Liver (tissue), 9 donors: ENCODE data around the gene TPD52L2. TPM values are rescaled to one million over a fixed set of nuclear protein-coding genes. Genes with fewer than 3 reads are reported as not detected.

ENCODE experiments used
- DNase-seq: peaks from one replicate; pipeline ENCODE4 v3.0.0-alpha.2; 2017; ENCODE audit warnings: low spot score
- H3K27ac ChIP-seq, 2 donors: one replicate each; pipeline ENCODE4 v1.7.0; 2013; ENCODE audit warnings: inconsistent platforms in 2 of 2, low read length in 2 of 2, control low read depth in 1 of 2, low read depth in 1 of 2, mild to moderate bottlenecking in 1 of 2
- H3K27me3 ChIP-seq, 4 donors: one replicate each; pipeline versions ENCODE4 v1.6.1 to v1.7.0; 2013; ENCODE audit warnings: low read length in 3 of 4, inconsistent platforms in 1 of 4, mild to moderate bottlenecking in 1 of 4, moderate library complexity in 1 of 4; ENCODE audit not compliant: control insufficient read depth in 4 of 4, insufficient read depth in 4 of 4
- H3K36me3 ChIP-seq, 4 donors: one replicate each; pipeline versions ENCODE4 v1.6.1 to v1.7.0; 2013; ENCODE audit warnings: low read length in 3 of 4, mild to moderate bottlenecking in 3 of 4, low read depth in 1 of 4, moderate library complexity in 1 of 4; ENCODE audit not compliant: control insufficient read depth in 4 of 4, insufficient read depth in 3 of 4
- H3K4me1 ChIP-seq, 4 donors: one replicate each; pipeline versions ENCODE4 v1.6.1 to v1.7.0; 2013; ENCODE audit warnings: low read length in 3 of 4, mild to moderate bottlenecking in 3 of 4, moderate library complexity in 1 of 4; ENCODE audit not compliant: control insufficient read depth in 4 of 4, insufficient read depth in 4 of 4
- H3K4me3 ChIP-seq, 3 donors: one replicate each; pipeline versions ENCODE4 v1.6.1 to v1.7.0; 2013; ENCODE audit warnings: low read length in 3 of 3, control low read depth in 1 of 3, low read depth in 1 of 3, mild to moderate bottlenecking in 1 of 3
- H3K9ac ChIP-seq, 2 donors: one replicate each; pipeline ENCODE4 v1.7.0; 2013; ENCODE audit warnings: low read length in 2 of 2, mild to moderate bottlenecking in 2 of 2, moderate library complexity in 2 of 2, control low read depth in 1 of 2, low read depth in 1 of 2
- H3K9me3 ChIP-seq, 4 donors: one replicate each; pipeline versions ENCODE4 v1.6.1 to v1.7.0; 2013; ENCODE audit warnings: low read length in 3 of 4; ENCODE audit not compliant: control insufficient read depth in 4 of 4
- CTCF ChIP-seq: fragments of 150-350 bp; IDR thresholded peaks from 2 replicates; pipeline ENCODE4 v1.5.1; 2017; ENCODE audit warnings: improper control_type of control experiment, low read depth, low read length; ENCODE audit not compliant: missing input control
- EGR1 ChIP-seq, 2 donors: IDR thresholded peaks; 2 replicates each; pipeline ENCODE4 v1.6.1; 2016 to 2018; ENCODE audit warnings: antibody characterized with exemption in 2 of 2, low read depth in 2 of 2
- FOXA2 ChIP-seq: IDR thresholded peaks from 2 replicates; pipeline ENCODE4 v1.6.1; 2016; ENCODE audit warnings: antibody characterized with exemption
- GABPA ChIP-seq, 2 donors: IDR thresholded peaks in 1 of 2; conservative IDR thresholded peaks in 1 of 2; 2 replicates each; pipeline ENCODE4 v1.6.1; 2016; ENCODE audit warnings: antibody characterized with exemption in 2 of 2, mild to moderate bottlenecking in 1 of 2, moderate library complexity in 1 of 2
- HNF4A ChIP-seq, 2 donors: conservative IDR thresholded peaks; 2 replicates each; pipeline ENCODE4 v1.6.1; 2016; ENCODE audit warnings: antibody characterized with exemption in 2 of 2, mild to moderate bottlenecking in 2 of 2
- HNF4G ChIP-seq: IDR thresholded peaks from 2 replicates; pipeline ENCODE4 v1.6.1; 2016; ENCODE audit warnings: antibody characterized with exemption
- NR2F2 ChIP-seq: IDR thresholded peaks from 2 replicates; pipeline ENCODE4 v1.6.1; 2016; ENCODE audit warnings: antibody characterized with exemption
- RAD21 ChIP-seq, 2 donors: IDR thresholded peaks; 2 replicates each; pipeline ENCODE4 v1.6.1; 2016; ENCODE audit warnings: antibody characterized with exemption in 2 of 2, mild to moderate bottlenecking in 2 of 2
- RXRA ChIP-seq, 2 donors: IDR thresholded peaks; 2 replicates each; pipeline ENCODE4 v1.6.1; 2017 to 2018; ENCODE audit warnings: antibody characterized with exemption in 2 of 2, mild to moderate bottlenecking in 1 of 2
- SP1 ChIP-seq: IDR thresholded peaks from 2 replicates; pipeline ENCODE4 v1.6.1; 2018; ENCODE audit warnings: antibody characterized with exemption, mild to moderate bottlenecking
- TAF1 ChIP-seq: conservative IDR thresholded peaks from 2 replicates; pipeline ENCODE4 v1.6.1; 2016; ENCODE audit warnings: antibody characterized with exemption, mild to moderate bottlenecking
- YY1 ChIP-seq: IDR thresholded peaks from 2 replicates; pipeline ENCODE4 v1.6.1; 2016; ENCODE audit warnings: antibody characterized with exemption, mild to moderate bottlenecking
- WGBS: extraction: QIAGEN DNeasy Blood & Tissue Kit; methylation state at CpG from one replicate; pipeline ENCODE4 v1.1.7; 2013; 5-methylcytosine and 5-hydroxymethylcytosine counted together
- polyA plus RNA-seq, 2 donors: library from polyadenylated mRNA; stranded (reverse) in 1 of 2; unstranded in 1 of 2; fragments of 200-250 nt in 1 of 2; fragments of >200 nt in 1 of 2; fragmentation: Nextera tagmentation in 1 of 2; extraction: Ambion mirVana in 1 of 2; gene quantifications; one replicate each; pipeline versions ENCODE4 v1.2.1 to v1.2.3, GENCODE V29; 2013 to 2015
- total RNA-seq, 2 donors: library from RNA; depleted of rRNA; stranded (reverse); fragments of >200 nt; gene quantifications; one replicate each; pipeline ENCODE4 v1.2.3, GENCODE V29; 2014
- TF ChIP-seq, protein P1 (sequence below): IDR thresholded peaks from 2 replicates; pipeline ENCODE4 v1.6.1; 2016; ENCODE audit warnings: antibody characterized with exemption
- TF ChIP-seq, protein P2 (sequence below): IDR thresholded peaks from 2 replicates; pipeline ENCODE4 v1.6.1; 2016; ENCODE audit warnings: antibody characterized with exemption
- donor health status: healthy.
- donor health status: healthy.
- donor health status: healthy.
- donor health status: healthy.
- donor health status: healthy.

The TPD52L2 gene
- total and polyA plus RNA-seq, 4 donors: 12.3 to 33.0 (median 28.2) TPM

- TF ChIP-seq CTCF: no peak
- no peak for TF ChIP-seq GABPA (IDR thresholded peaks at IDR 0.05 in 1 of 2, conservative IDR thresholded peaks at IDR 0.05 in 1 of 2)
- no peak for TF ChIP-seq HNF4G
- no peak for TF ChIP-seq YY1
- no peak for TF ChIP-seq RAD21 (IDR thresholded peaks at IDR 0.05)
- TF ChIP-seq NR2F2: no peak
- no peak for TF ChIP-seq FOXA2
- TF ChIP-seq, protein P1, sequence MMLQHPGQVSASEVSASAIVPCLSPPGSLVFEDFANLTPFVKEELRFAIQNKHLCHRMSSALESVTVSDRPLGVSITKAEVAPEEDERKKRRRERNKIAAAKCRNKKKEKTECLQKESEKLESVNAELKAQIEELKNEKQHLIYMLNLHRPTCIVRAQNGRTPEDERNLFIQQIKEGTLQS: no peak
- no peak for TF ChIP-seq RXRA (IDR thresholded peaks at IDR 0.05)
- no peak for TF ChIP-seq HNF4A (conservative IDR thresholded peaks at IDR 0.05)
- TF ChIP-seq, protein P2, sequence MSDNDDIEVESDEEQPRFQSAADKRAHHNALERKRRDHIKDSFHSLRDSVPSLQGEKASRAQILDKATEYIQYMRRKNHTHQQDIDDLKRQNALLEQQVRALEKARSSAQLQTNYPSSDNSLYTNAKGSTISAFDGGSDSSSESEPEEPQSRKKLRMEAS: no peak
- no peak for TF ChIP-seq TAF1
Measured at GRCh38 chr20:63834491-63834880, 30.6 kb upstream of the TPD52L2 start (continued).

DNA sequence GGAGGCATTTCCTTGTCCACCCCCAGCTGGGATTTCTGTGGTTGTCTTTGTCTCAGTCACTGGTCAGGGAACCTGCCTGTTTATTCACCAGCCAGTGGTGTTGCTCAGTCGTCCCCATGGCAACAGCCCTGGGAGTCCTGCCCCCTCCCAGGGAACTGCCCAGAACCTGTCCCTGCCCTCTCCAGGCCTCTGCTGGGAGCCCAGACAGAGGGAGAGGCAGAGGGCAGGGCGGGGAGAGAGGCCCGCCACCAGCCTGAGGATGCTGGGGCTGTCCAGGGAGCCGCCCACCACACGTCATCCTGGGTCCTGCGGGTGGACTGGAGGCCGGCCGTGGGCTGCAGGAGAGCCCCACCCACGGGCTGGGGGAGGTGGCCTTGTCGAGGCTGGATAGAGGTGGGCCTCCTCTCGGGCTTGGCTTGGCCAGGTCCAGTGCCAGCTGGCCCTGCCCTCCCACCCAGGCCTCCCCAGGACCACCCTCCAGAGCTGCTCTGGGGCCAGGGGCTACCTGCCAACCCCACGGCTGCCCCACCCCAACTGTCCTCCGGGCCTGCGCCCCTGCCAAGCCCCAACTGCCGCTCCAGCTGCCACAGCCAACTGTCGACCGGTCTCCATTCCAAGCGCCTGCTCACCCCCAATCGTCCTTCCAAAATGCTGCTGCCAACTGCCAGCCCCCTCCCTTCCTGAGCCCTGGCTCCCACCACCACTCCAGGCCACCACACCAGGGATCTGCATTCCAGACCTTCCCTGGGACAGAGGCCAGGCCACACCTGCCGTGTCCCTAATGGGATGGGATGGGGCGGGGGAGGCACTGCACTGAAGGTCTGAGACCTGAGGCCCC, 29.8 kb upstream of the TPD52L2 start:
- H3K9ac ChIP-seq: no peak overlapping the region
- H3K36me3 ChIP-seq: no peaks in the 10 kb centered on the region
- peaks cover 0 to 19% (median 7%) of the 10 kb centered on the region in 4 donors for H3K4me1 ChIP-seq
- no peaks in the 10 kb centered on the region for H3K27me3 ChIP-seq
- WGBS: 52% methylated on average over 21 of the region's 21 CpGs
- no peak overlapping the region for H3K4me3 ChIP-seq
- TF ChIP-seq NR2F2 (no peak), CTCF (no peak), GABPA (IDR thresholded peaks at IDR 0.05 in 1 of 2, conservative IDR thresholded peaks at IDR 0.05 in 1 of 2) (no peak), SP1 (peak; percentile 54)
- H3K27ac ChIP-seq: no peak overlapping the region
- no peaks in the 10 kb centered on the region for H3K9me3 ChIP-seq
- peak; percentile 61 for DNase-seq

GRCh38 chr20:63836458-63837344, 28.4 kb upstream of the TPD52L2 start:
- TF ChIP-seq EGR1 (IDR thresholded peaks at IDR 0.05; ENCODE audit: low read depth in 2 of 2): no peak

More at GRCh38 chr20:63836458-63837344, 28.4 kb upstream of the TPD52L2 start:
- H3K36me3 ChIP-seq: no peaks in the 10 kb centered on the region
- peaks cover 0 to 15% (median 5%) of the 10 kb centered on the region in 4 donors for H3K4me1 ChIP-seq
- H3K9ac ChIP-seq: no peak overlapping the region
- H3K27ac ChIP-seq: no peak overlapping the region
- H3K9me3 ChIP-seq: no peaks in the 10 kb centered on the region
- no peak for DNase-seq
- 91% methylated on average over 27 of the region's 27 CpGs for WGBS
- no peaks in the 10 kb centered on the region for H3K27me3 ChIP-seq
- H3K4me3 ChIP-seq: no peak overlapping the region
